Measurements from ENCODE around the gene IL10RB.

IL10RB gene

DNA sequence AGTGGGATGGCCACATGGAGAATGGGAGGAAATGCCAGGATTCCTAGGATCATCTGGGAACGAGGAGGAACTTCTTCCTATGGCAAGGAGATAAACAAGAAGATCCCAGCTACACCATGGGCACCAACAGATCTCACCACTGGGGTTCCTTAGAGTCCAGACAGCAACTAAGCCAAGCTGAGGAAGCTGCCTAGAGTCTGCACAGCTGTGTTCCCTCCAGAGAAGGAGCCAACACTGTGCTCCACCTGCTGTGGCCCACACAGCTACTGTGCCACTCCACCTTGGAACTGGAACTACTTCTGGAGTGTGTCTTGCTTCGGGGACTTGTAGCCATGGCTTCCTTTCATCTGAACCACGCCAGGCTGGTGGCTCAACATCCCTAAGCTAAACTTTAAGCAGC lies 64.6 kb downstream of the IL10RB start:
- no peak overlapping the region for H3K9ac ChIP-seq (ENCODE audit: low read length)
- H3K27ac ChIP-seq (ENCODE audit: low read depth, low read length): no peak overlapping the region
- H3K27me3 ChIP-seq (ENCODE audit: control insufficient read depth, insufficient read depth, low read length): no peaks in the 10 kb centered on the region
- no peak overlapping the region for H3K4me3 ChIP-seq (ENCODE audit: low read depth, low read length)
- H3K9me3 ChIP-seq (ENCODE audit: control insufficient read depth, insufficient read depth, low read depth, low read length): peaks cover 42% of the 10 kb centered on the region
- peaks cover 24% of the 10 kb centered on the region for H3K36me3 ChIP-seq (ENCODE audit: control insufficient read depth, insufficient read depth, low read length)
- H3K4me1 ChIP-seq (ENCODE audit: control insufficient read depth, insufficient read depth, low read length): no peaks in the 10 kb centered on the region

- H3K9ac ChIP-seq (ENCODE audit: low read length): no peak overlapping the region
- no peak overlapping the region for H3K27ac ChIP-seq (ENCODE audit: low read depth, low read length)
- H3K27me3 ChIP-seq (ENCODE audit: control insufficient read depth, insufficient read depth, low read length): no peaks in the 10 kb centered on the region
- H3K4me3 ChIP-seq (ENCODE audit: low read depth, low read length): no peak overlapping the region
- H3K4me1 ChIP-seq (ENCODE audit: control insufficient read depth, insufficient read depth, low read length): no peaks in the 10 kb centered on the region
- peaks cover 42% of the 10 kb centered on the region for H3K9me3 ChIP-seq (ENCODE audit: control insufficient read depth, insufficient read depth, low read depth, low read length)
- H3K36me3 ChIP-seq (ENCODE audit: control insufficient read depth, insufficient read depth, low read length): peaks cover 28% of the 10 kb centered on the region
These were observed 66.0 kb downstream of the IL10RB start for GRCh38 chr21:33332143-33332542.

GRCh38 chr21:33334191-33334590 lies 68.0 kb downstream of the IL10RB start:
- Histone ChIP-seq H3K27me3 (ENCODE audit: control insufficient read depth, insufficient read depth, low read length) (no peaks in the 10 kb centered on the region), H3K4me1 (ENCODE audit: control insufficient read depth, insufficient read depth, low read length) (no peaks in the 10 kb centered on the region), H3K36me3 (ENCODE audit: control insufficient read depth, insufficient read depth, low read length) (peaks cover 33% of the 10 kb centered on the region), H3K9ac (ENCODE audit: low read length) (no peak overlapping the region), H3K27ac (ENCODE audit: low read depth, low read length) (no peak overlapping the region), H3K4me3 (ENCODE audit: low read depth, low read length) (no peak overlapping the region), H3K9me3 (ENCODE audit: control insufficient read depth, insufficient read depth, low read depth, low read length) (peaks cover 42% of the 10 kb centered on the region)

DNA sequence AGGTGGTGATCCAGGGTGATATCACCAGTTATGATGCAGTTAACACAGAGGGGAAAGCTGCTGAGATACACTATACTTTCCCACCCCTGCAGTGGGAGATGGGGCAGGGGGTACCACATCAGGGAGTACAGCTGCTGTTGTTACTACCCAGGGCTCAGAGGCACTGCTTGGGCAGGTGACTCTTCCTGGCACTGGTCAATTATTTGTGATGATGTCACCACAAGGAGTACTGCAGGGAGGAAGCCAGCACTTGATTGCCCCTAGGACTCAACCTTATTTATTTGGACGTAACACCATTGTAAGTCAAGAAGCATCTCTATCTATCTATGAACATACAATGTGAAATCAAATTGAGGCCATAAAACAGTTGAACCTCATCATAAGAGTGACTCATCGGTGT lies 68.7 kb downstream of the IL10RB start:
- Histone ChIP-seq H3K4me3 (ENCODE audit: low read depth, low read length) (no peak overlapping the region), H3K27me3 (ENCODE audit: control insufficient read depth, insufficient read depth, low read length) (no peaks in the 10 kb centered on the region), H3K27ac (ENCODE audit: low read depth, low read length) (no peak overlapping the region), H3K9ac (ENCODE audit: low read length) (no peak overlapping the region), H3K4me1 (ENCODE audit: control insufficient read depth, insufficient read depth, low read length) (no peaks in the 10 kb centered on the region), H3K9me3 (ENCODE audit: control insufficient read depth, insufficient read depth, low read depth, low read length) (peaks cover 42% of the 10 kb centered on the region), H3K36me3 (ENCODE audit: control insufficient read depth, insufficient read depth, low read length) (peaks cover 33% of the 10 kb centered on the region)

GRCh38 chr21:33339135-33339534 lies 73.0 kb downstream of the IL10RB start:
- Histone ChIP-seq H3K9me3 (ENCODE audit: control insufficient read depth, insufficient read depth, low read depth, low read length) (peaks cover 9% of the 10 kb centered on the region), H3K27me3 (ENCODE audit: control insufficient read depth, insufficient read depth, low read length) (no peaks in the 10 kb centered on the region), H3K27ac (ENCODE audit: low read depth, low read length) (no peak overlapping the region), H3K4me1 (ENCODE audit: control insufficient read depth, insufficient read depth, low read length) (no peaks in the 10 kb centered on the region), H3K9ac (ENCODE audit: low read length) (no peak overlapping the region), H3K36me3 (ENCODE audit: control insufficient read depth, insufficient read depth, low read length) (peaks cover 32% of the 10 kb centered on the region), H3K4me3 (ENCODE audit: low read depth, low read length) (no peak overlapping the region)

GRCh38 chr21:33339918-33340317 lies 73.8 kb downstream of the IL10RB start:
- H3K27me3 ChIP-seq (ENCODE audit: control insufficient read depth, insufficient read depth, low read length): no peaks in the 10 kb centered on the region
- no peak overlapping the region for H3K9ac ChIP-seq (ENCODE audit: low read length)
- H3K36me3 ChIP-seq (ENCODE audit: control insufficient read depth, insufficient read depth, low read length): peaks cover 27% of the 10 kb centered on the region
- no peak overlapping the region for H3K27ac ChIP-seq (ENCODE audit: low read depth, low read length)
- no peaks in the 10 kb centered on the region for H3K4me1 ChIP-seq (ENCODE audit: control insufficient read depth, insufficient read depth, low read length)
- peaks cover under 1% of the 10 kb centered on the region; the same call in 1 of the 2 replicates for H3K9me3 ChIP-seq (ENCODE audit: control insufficient read depth, insufficient read depth, low read depth, low read length)
- no peak overlapping the region for H3K4me3 ChIP-seq (ENCODE audit: low read depth, low read length)

DNA sequence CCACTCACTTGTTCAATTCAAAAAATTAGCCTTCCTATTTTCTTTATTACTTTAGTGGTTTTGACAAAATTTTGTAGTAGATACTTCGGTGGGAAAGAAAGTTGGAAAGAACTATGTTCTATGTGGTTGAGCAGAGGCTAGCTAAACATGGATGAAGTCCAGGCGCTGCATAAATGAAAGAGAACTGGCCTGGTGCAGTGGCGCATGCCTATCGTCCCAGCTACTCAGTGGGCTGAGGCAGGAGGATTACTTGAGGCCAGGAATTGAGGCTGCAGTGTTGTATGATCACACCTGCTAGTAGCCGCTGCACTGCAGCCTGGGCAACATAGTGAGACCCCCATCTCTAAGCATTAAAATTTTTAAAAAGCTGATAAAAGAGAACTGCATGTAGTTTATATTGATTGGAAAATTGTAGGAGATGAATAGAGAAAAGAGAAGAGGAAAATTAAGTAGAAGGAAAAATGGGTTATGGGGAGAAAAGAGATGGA lies 79.6 kb downstream of the IL10RB start:
- no peaks in the 10 kb centered on the region for H3K9me3 ChIP-seq (ENCODE audit: control insufficient read depth, insufficient read depth, low read depth, low read length)

More for the DNA sequence above, 79.6 kb downstream of the IL10RB start:
- Histone ChIP-seq H3K27ac (ENCODE audit: low read depth, low read length) (no peak overlapping the region), H3K36me3 (ENCODE audit: control insufficient read depth, insufficient read depth, low read length) (peaks cover 30% of the 10 kb centered on the region), H3K27me3 (ENCODE audit: control insufficient read depth, insufficient read depth, low read length) (no peaks in the 10 kb centered on the region), H3K4me1 (ENCODE audit: control insufficient read depth, insufficient read depth, low read length) (no peaks in the 10 kb centered on the region), H3K9ac (ENCODE audit: low read length) (no peak overlapping the region), H3K4me3 (ENCODE audit: low read depth, low read length) (no peak overlapping the region)

Measured in HUES6 (cell line).